Adipocyte (in vitro differentiated cells): ENCODE measurements around the gene DNASE1L1.
"Not testable (repeated sequence)": the region's sequence is repeated elsewhere in the genome, so short reads cannot be mapped to it uniquely, and the experiment has no call there.

ENCODE experiments used
- DNase-seq: peaks from one replicate; pipeline ENCODE4 v3.0.0-alpha.2; 2015; ENCODE audit warnings: low read depth
- H3K27me3 ChIP-seq: replicated peaks from 2 replicates; pipeline ENCODE4 v1.7.0; 2013; ENCODE audit warnings: mild to moderate bottlenecking, low read length, moderate library complexity; ENCODE audit not compliant: control insufficient read depth, insufficient read depth
- H3K36me3 ChIP-seq: 2 replicates; pipeline ENCODE4 v1.7.0; 2013; ENCODE audit warnings: low read length, mild to moderate bottlenecking, moderate library complexity; ENCODE audit not compliant: control insufficient read depth, insufficient read depth, severe bottlenecking
- H3K4me1 ChIP-seq: 2 replicates; pipeline ENCODE4 v1.7.0; 2013; ENCODE audit warnings: mild to moderate bottlenecking, low read length, moderate library complexity; ENCODE audit not compliant: control insufficient read depth, insufficient read depth
- H3K4me3 ChIP-seq: 2 replicates; pipeline ENCODE4 v1.7.0; 2013; ENCODE audit warnings: mild to moderate bottlenecking, low read length, moderate library complexity
- H3K9ac ChIP-seq: 2 replicates; pipeline ENCODE4 v1.7.0; 2013; ENCODE audit warnings: mild to moderate bottlenecking, low read length, moderate library complexity
- H3K9me3 ChIP-seq: 2 replicates; pipeline ENCODE4 v1.7.0; 2013; ENCODE audit warnings: mild to moderate bottlenecking, low read length, moderate library complexity; ENCODE audit not compliant: control insufficient read depth

The DNASE1L1 gene

GRCh38 chrX:154402622-154403127 is 6.4 kb downstream of the DNASE1L1 start:
- Histone ChIP-seq H3K27me3 (no peaks in the 10 kb centered on the region), H3K9me3 (no peaks in the 10 kb centered on the region), H3K36me3 (peaks cover 26% of the 10 kb centered on the region), H3K4me3 (no peak overlapping the region), H3K4me1 (peaks cover 3% of the 10 kb centered on the region), H3K9ac (no peak overlapping the region)
- no peak for DNase-seq

- H3K9me3 ChIP-seq = no peaks in the 10 kb centered on the region
- no peak overlapping the region for H3K9ac ChIP-seq
- peaks cover 3% of the 10 kb centered on the region for H3K4me1 ChIP-seq
- H3K36me3 ChIP-seq = peaks cover 26% of the 10 kb centered on the region
- DNase-seq = no peak
- no peaks in the 10 kb centered on the region for H3K27me3 ChIP-seq
- H3K4me3 ChIP-seq = no peak overlapping the region
These were observed 7.0 kb downstream of the DNASE1L1 start for GRCh38 chrX:154401918-154402621.

GRCh38 chrX:154401045-154401799 is 7.8 kb downstream of the DNASE1L1 start:
- no peaks in the 10 kb centered on the region for H3K27me3 ChIP-seq
- no peak for DNase-seq

GRCh38 chrX:154400369-154400817 is 8.7 kb downstream of the DNASE1L1 start:
- not testable (repeated sequence) for H3K9me3 ChIP-seq, H3K27me3 ChIP-seq, DNase-seq, H3K4me1 ChIP-seq
- peak overlapping the region; percentile 100 for H3K9ac ChIP-seq
- H3K4me3 ChIP-seq = peak overlapping the region; percentile 89
- peaks cover 26% of the 10 kb centered on the region for H3K36me3 ChIP-seq

More at GRCh38 chrX:154401045-154401799, 7.8 kb downstream of the DNASE1L1 start:
- peak overlapping the region; percentile 44 for H3K9ac ChIP-seq
- peaks cover 26% of the 10 kb centered on the region for H3K36me3 ChIP-seq
- H3K4me3 ChIP-seq = peak overlapping the region; percentile 53
- H3K9me3 ChIP-seq = no peaks in the 10 kb centered on the region
- H3K4me1 ChIP-seq = peaks cover 3% of the 10 kb centered on the region

GRCh38 chrX:154399527-154400368 is 9.3 kb downstream of the DNASE1L1 start:
- Histone ChIP-seq H3K27me3 (no peaks in the 10 kb centered on the region), H3K9me3 (no peaks in the 10 kb centered on the region), H3K4me1 (peaks cover 3% of the 10 kb centered on the region), H3K9ac (peak overlapping the region; percentile 100), H3K36me3 (peaks cover 26% of the 10 kb centered on the region), H3K4me3 (peak overlapping the region; percentile 89)
- DNase-seq = no peak

GRCh38 chrX:154398668-154399526 is 10.2 kb downstream of the DNASE1L1 start:
- Histone ChIP-seq H3K9me3 (no peaks in the 10 kb centered on the region), H3K4me3 (peak overlapping the region; percentile 89), H3K4me1 (peaks cover 3% of the 10 kb centered on the region), H3K9ac (peak overlapping the region; percentile 100), H3K27me3 (no peaks in the 10 kb centered on the region), H3K36me3 (peaks cover 26% of the 10 kb centered on the region)
- DNase-seq = peak; percentile 85

GRCh38 chrX:154397888-154398667 is 11.0 kb downstream of the DNASE1L1 start, which contains the start of gene RPL10:
Gene RPL10, plus strand, starts transcription at chrX:154398377. Its CDS starts 143 bp downstream, at chrX:154398520.
- DNase-seq = peak; percentile 94

GRCh38 chrX:154396973-154397887 is 11.8 kb downstream of the DNASE1L1 start:
- Histone ChIP-seq H3K4me3 (peak overlapping the region; percentile 89), H3K4me1 (peaks cover 3% of the 10 kb centered on the region), H3K27me3 (no peaks in the 10 kb centered on the region), H3K36me3 (peaks cover 26% of the 10 kb centered on the region), H3K9ac (peak overlapping the region; percentile 100), H3K9me3 (no peaks in the 10 kb centered on the region)
- DNase-seq = peak; percentile 71

More at GRCh38 chrX:154397888-154398667, 11.0 kb downstream of the DNASE1L1 start, which contains the start of gene RPL10:
- H3K36me3 ChIP-seq = peaks cover 26% of the 10 kb centered on the region
- H3K27me3 ChIP-seq = no peaks in the 10 kb centered on the region
- H3K4me3 ChIP-seq = peak within 1 kb of the TSS; percentile 89
- peaks cover 3% of the 10 kb centered on the region for H3K4me1 ChIP-seq
- H3K9me3 ChIP-seq = no peaks in the 10 kb centered on the region
- peak within 1 kb of the TSS; percentile 100 for H3K9ac ChIP-seq

GRCh38 chrX:154396363-154396762 is 12.7 kb downstream of the DNASE1L1 start:
- H3K9ac ChIP-seq, H3K4me1 ChIP-seq, DNase-seq, H3K9me3 ChIP-seq, H3K4me3 ChIP-seq, H3K27me3 ChIP-seq: not testable (repeated sequence)
- H3K36me3 ChIP-seq = peaks cover 26% of the 10 kb centered on the region
